ENCODE measurements around the gene TMEM234. TPM values are rescaled to one million over a fixed set of nuclear protein-coding genes. Genes with fewer than 3 reads are reported as not detected.

The TMEM234 gene
- total RNA-seq, 1 experiment from 2014 or later, result 7.7 TPM

- Histone ChIP-seq H3K27me3 (ENCODE audit: low read length) (no peaks in the 10 kb centered on the region), H3K4me3 (ENCODE audit: low read length) (no peak overlapping the region), H2AFZ (ENCODE audit: low read length) (no peak overlapping the region), H3K79me2 (ENCODE audit: low read length) (0 out of 2 replicates have a peak, but pooled peaks cover 4% of the 10 kb centered on the region), H3K36me3 (ENCODE audit: low read depth, low read length) (peaks cover 86% of the 10 kb centered on the region), H4K20me1 (ENCODE audit: low read length) (no peaks in the 10 kb centered on the region), H3K9ac (ENCODE audit: low read length) (no peak overlapping the region), H3K4me2 (ENCODE audit: low read length) (no peak overlapping the region), H3K4me1 (ENCODE audit: insufficient read depth, low read length) (no peaks in the 10 kb centered on the region), H3K9me2 (replicated peaks; ENCODE audit: low read length) (no peaks in the 10 kb centered on the region), H3K9me3 (ENCODE audit: low read length) (no peaks in the 10 kb centered on the region), H3K27ac (ENCODE audit: low read length) (no peak overlapping the region), H3F3A (ENCODE audit: low read length, unreplicated experiment) (no peaks in the 10 kb centered on the region)
- intact Hi-C loops (cut with micrococcal nuclease), result no loop called here
- no peak for ATAC-seq
- no TSS peak for BruUV-seq (replicated peaks)
- ChIA-PET POLR2A (ENCODE audit: unreplicated experiment) (no interaction called here), CTCF (no interaction called here)
- DNase-seq, result no peak
- no peak for TF ChIP-seq EZH2 (IDR thresholded peaks at IDR 0.05; ENCODE audit: low read length, unreplicated experiment)
- no peak for TF ChIP-seq EZH2phosphoT487 (IDR thresholded peaks at IDR 0.05; ENCODE audit: borderline replicate concordance, low read length)
- no peak for TF ChIP-seq CTCF (conservative IDR thresholded peaks at IDR 0.05; ENCODE audit: low read depth, low read length)
These were observed 29.8 kb downstream of the TMEM234 start for GRCh38 chr1:32192220-32192948.

- no peaks in the 10 kb centered on the region for H3K27me3 ChIP-seq (ENCODE audit: low read length)
- DNase-seq (no peak), ATAC-seq (no peak)
- no peak overlapping the region for H3K27ac ChIP-seq (ENCODE audit: low read length)
- no peak overlapping the region for H2AFZ ChIP-seq (ENCODE audit: low read length)
- peaks cover 74% of the 10 kb centered on the region for H3K36me3 ChIP-seq (ENCODE audit: low read depth, low read length)
- no peaks in the 10 kb centered on the region for H3K9me2 ChIP-seq (replicated peaks; ENCODE audit: low read length)
- H3K9me3 ChIP-seq (ENCODE audit: low read length), result no peaks in the 10 kb centered on the region
- no peaks in the 10 kb centered on the region; the same call in 1 of the 2 replicates for H4K20me1 ChIP-seq (ENCODE audit: low read length)
- CTCF ChIA-PET, result no interaction called here
- H3K4me3 ChIP-seq (ENCODE audit: low read length), result no peak overlapping the region
- H3K4me1 ChIP-seq (ENCODE audit: insufficient read depth, low read length), result no peaks in the 10 kb centered on the region
- no peak for TF ChIP-seq EZH2 (IDR thresholded peaks at IDR 0.05; ENCODE audit: low read length, unreplicated experiment)
- TF ChIP-seq EZH2phosphoT487 (IDR thresholded peaks at IDR 0.05; ENCODE audit: borderline replicate concordance, low read length), result no peak
- TF ChIP-seq CTCF (conservative IDR thresholded peaks at IDR 0.05; ENCODE audit: low read depth, low read length), result no peak
- POLR2A ChIA-PET (ENCODE audit: unreplicated experiment), result interaction anchor here (0.6 kb wide), 1 partner anchor 175 kb away, joined by 3 read pairs; no protein-coding TSS in a partner anchor
- no peaks in the 10 kb centered on the region for H3F3A ChIP-seq (ENCODE audit: low read length, unreplicated experiment)
- H3K4me2 ChIP-seq (ENCODE audit: low read length), result no peak overlapping the region
- H3K9ac ChIP-seq (ENCODE audit: low read length), result no peak overlapping the region
- intact Hi-C loops (cut with micrococcal nuclease), result no loop called here
- BruUV-seq (replicated peaks), result no TSS peak
- peaks cover 42% of the 10 kb centered on the region for H3K79me2 ChIP-seq (ENCODE audit: low read length)
These were observed 34.3 kb downstream of the TMEM234 start for GRCh38 chr1:32187850-32188249.

GRCh38 chr1:32186491-32186890 lies 35.7 kb downstream of the TMEM234 start:
- POLR2A ChIA-PET (ENCODE audit: unreplicated experiment), result no interaction called here
- Histone ChIP-seq H3K9me3 (ENCODE audit: low read length) (no peaks in the 10 kb centered on the region), H3K9me2 (replicated peaks; ENCODE audit: low read length) (no peaks in the 10 kb centered on the region), H3K27me3 (ENCODE audit: low read length) (no peaks in the 10 kb centered on the region), H3K4me1 (ENCODE audit: insufficient read depth, low read length) (peaks cover 4% of the 10 kb centered on the region), H2AFZ (ENCODE audit: low read length) (no peak overlapping the region), H3F3A (ENCODE audit: low read length, unreplicated experiment) (no peaks in the 10 kb centered on the region), H3K4me2 (ENCODE audit: low read length) (no peak overlapping the region), H3K9ac (ENCODE audit: low read length) (no peak overlapping the region), H3K36me3 (ENCODE audit: low read depth, low read length) (peaks cover 67% of the 10 kb centered on the region), H4K20me1 (ENCODE audit: low read length) (peaks cover under 1% of the 10 kb centered on the region; the same call in 1 of the 2 replicates), H3K27ac (ENCODE audit: low read length) (no peak overlapping the region), H3K4me3 (ENCODE audit: low read length) (no peak overlapping the region), H3K79me2 (ENCODE audit: low read length) (peaks cover 56% of the 10 kb centered on the region)
- no TSS peak for BruUV-seq (replicated peaks)
- intact Hi-C loops (cut with micrococcal nuclease), result no loop called here
- CTCF ChIA-PET, result no interaction called here
- ATAC-seq, result no peak
- DNase-seq, result no peak
- no peak for TF ChIP-seq EZH2 (IDR thresholded peaks at IDR 0.05; ENCODE audit: low read length, unreplicated experiment)
- no peak for TF ChIP-seq EZH2phosphoT487 (IDR thresholded peaks at IDR 0.05; ENCODE audit: borderline replicate concordance, low read length)
- TF ChIP-seq CTCF (conservative IDR thresholded peaks at IDR 0.05; ENCODE audit: low read depth, low read length), result no peak
